Measurements from ENCODE around the gene SIGLEC1. TPM values are rescaled to one million over a fixed set of nuclear protein-coding genes. Genes with fewer than 3 reads are reported as not detected.

Gene SIGLEC1
- total and polyA plus RNA-seq, 10 of the 15 experiments (the other 5 are each of a cell fraction or from before 2014, with no cell fraction given), result 0.05 TPM; not detected in 9

- no peak for TF ChIP-seq CEBPZ (IDR thresholded peaks at IDR 0.05; ENCODE audit: low read depth, low read length)
- no peak for TF ChIP-seq POLR2A (IDR thresholded peaks at IDR 0.05; ENCODE audit: low read depth, low read length)
- no peak for TF ChIP-seq RBBP5 (conservative IDR thresholded peaks at IDR 0.05)
- no peak for TF ChIP-seq TCF7 (IDR thresholded peaks at IDR 0.05; ENCODE audit: borderline replicate concordance)
- no peak for TF ChIP-seq RUNX3 (IDR thresholded peaks at IDR 0.05; ENCODE audit: low read length)
- no peak for TF ChIP-seq HDGF (IDR thresholded peaks at IDR 0.05)
- no peak for TF ChIP-seq GATAD2B (conservative IDR thresholded peaks at IDR 0.05; ENCODE audit: low read depth)
- TF ChIP-seq CUX1 (IDR thresholded peaks at IDR 0.05; ENCODE audit: insufficient replicate concordance, low read depth, low read length), result no peak
- TF ChIP-seq TBL1XR1 (IDR thresholded peaks at IDR 0.05; ENCODE audit: low read depth, low read length), result no peak
- no peak for TF ChIP-seq IRF4 (IDR thresholded peaks at IDR 0.05; ENCODE audit: low read depth, low read length)
- no peak for TF ChIP-seq MEF2B (IDR thresholded peaks at IDR 0.05; ENCODE audit: partially characterized antibody, poor library complexity, severe bottlenecking)
- no peak for TF ChIP-seq MYC (IDR thresholded peaks at IDR 0.05; ENCODE audit: insufficient read depth, insufficient read length, insufficient replicate concordance, low read length, severe bottlenecking)
- TF ChIP-seq EED (IDR thresholded peaks at IDR 0.05; ENCODE audit: low read depth), result no peak
- no peak for TF ChIP-seq KDM1A (IDR thresholded peaks at IDR 0.05; ENCODE audit: borderline replicate concordance)
Observed at GRCh38 chr20:3663031-3663701, 49.2 kb downstream of the SIGLEC1 start, which contains the start of gene GFRA4 (continued).

Other genes with a start within 250 kb of the SIGLEC1 start
Only the 7 nearest of the 11 such genes appear.
- not detected in 2 replicates for gene GFRA4, start 49.2 kb downstream of the SIGLEC1 start, total RNA-seq (2014; rRNA removed)
- gene GFRA4, start 49.2 kb downstream of the SIGLEC1 start, total RNA-seq (2014; rRNA removed; fragmentation: Illumina TruSeq; extraction: Trizol), result not detected in 2 replicates
- gene GFRA4, start 49.2 kb downstream of the SIGLEC1 start, total RNA-seq (2021), result not detected in 2 replicates
- not detected in 2 replicates for gene GFRA4, start 49.2 kb downstream of the SIGLEC1 start, polyA plus RNA-seq (2011; rRNA removed)
- gene GFRA4, start 49.2 kb downstream of the SIGLEC1 start, polyA plus RNA-seq (2014; fragmentation: Illumina TruSeq; extraction: Trizol), result 0.04 TPM in 1 of 2 replicates, not detected in the other
- gene GFRA4, start 49.2 kb downstream of the SIGLEC1 start, polyA plus RNA-seq (2014; fragmentation: Nextera tagmentation; extraction: Ambion mirVana), result not detected
- not detected in 2 replicates for gene GFRA4, start 49.2 kb downstream of the SIGLEC1 start, polyA plus RNA-seq (2014; rRNA removed)
- gene GFRA4, start 49.2 kb downstream of the SIGLEC1 start, polyA plus RNA-seq (2016; fragmentation: Nextera tagmentation; extraction: Ambion mirVana), result not detected
- gene ADAM33, start 30.6 kb downstream of the SIGLEC1 start, total RNA-seq (2014; rRNA removed), result not detected in 2 replicates
- not detected in 2 replicates for gene ADAM33, start 30.6 kb downstream of the SIGLEC1 start, total RNA-seq (2014; rRNA removed; fragmentation: Illumina TruSeq; extraction: Trizol)
- not detected in 2 replicates for gene ADAM33, start 30.6 kb downstream of the SIGLEC1 start, total RNA-seq (2021)
- gene ADAM33, start 30.6 kb downstream of the SIGLEC1 start, polyA plus RNA-seq (2011; rRNA removed), result not detected in 2 replicates
- not detected in 2 replicates for gene ADAM33, start 30.6 kb downstream of the SIGLEC1 start, polyA plus RNA-seq (2014; fragmentation: Illumina TruSeq; extraction: Trizol)
- not detected for gene ADAM33, start 30.6 kb downstream of the SIGLEC1 start, polyA plus RNA-seq (2014; fragmentation: Nextera tagmentation; extraction: Ambion mirVana)
- not detected in 2 replicates for gene ADAM33, start 30.6 kb downstream of the SIGLEC1 start, polyA plus RNA-seq (2014; rRNA removed)
- gene ADAM33, start 30.6 kb downstream of the SIGLEC1 start, polyA plus RNA-seq (2016; fragmentation: Nextera tagmentation; extraction: Ambion mirVana), result not detected
- not detected in 2 replicates for gene HSPA12B, start 20.1 kb upstream of the SIGLEC1 start, total RNA-seq (2014; rRNA removed)
- gene HSPA12B, start 20.1 kb upstream of the SIGLEC1 start, total RNA-seq (2014; rRNA removed; fragmentation: Illumina TruSeq; extraction: Trizol), result not detected in 2 replicates
- not detected in 2 replicates for gene HSPA12B, start 20.1 kb upstream of the SIGLEC1 start, total RNA-seq (2021)
- not detected in 2 replicates for gene HSPA12B, start 20.1 kb upstream of the SIGLEC1 start, polyA plus RNA-seq (2011; rRNA removed)
- not detected in 2 replicates for gene HSPA12B, start 20.1 kb upstream of the SIGLEC1 start, polyA plus RNA-seq (2014; fragmentation: Illumina TruSeq; extraction: Trizol)
- gene HSPA12B, start 20.1 kb upstream of the SIGLEC1 start, polyA plus RNA-seq (2014; fragmentation: Nextera tagmentation; extraction: Ambion mirVana), result not detected
- not detected in 2 replicates for gene HSPA12B, start 20.1 kb upstream of the SIGLEC1 start, polyA plus RNA-seq (2014; rRNA removed)
- under 1 TPM in 1 of 2 experiments, not detected in 1; 0.08 TPM for gene HSPA12B, start 20.1 kb upstream of the SIGLEC1 start, polyA plus RNA-seq (2016; fragmentation: Nextera tagmentation; extraction: Ambion mirVana)
- 59.2 and 64.5 TPM in 2 replicates for gene ADISSP, start 55.2 kb upstream of the SIGLEC1 start, total RNA-seq (2014; rRNA removed)
- gene ADISSP, start 55.2 kb upstream of the SIGLEC1 start, total RNA-seq (2014; rRNA removed; fragmentation: Illumina TruSeq; extraction: Trizol), result 25.2 and 27.1 TPM in 2 replicates
- 65.9 and 67.5 TPM in 2 replicates for gene ADISSP, start 55.2 kb upstream of the SIGLEC1 start, total RNA-seq (2021)
- 6.9 and 22.6 TPM in 2 replicates for gene ADISSP, start 55.2 kb upstream of the SIGLEC1 start, polyA plus RNA-seq (2011; rRNA removed)
- 2.3 and 17.5 TPM in 2 replicates for gene ADISSP, start 55.2 kb upstream of the SIGLEC1 start, polyA plus RNA-seq (2014; fragmentation: Illumina TruSeq; extraction: Trizol)
- gene ADISSP, start 55.2 kb upstream of the SIGLEC1 start, polyA plus RNA-seq (2014; fragmentation: Nextera tagmentation; extraction: Ambion mirVana), result 1 to 10 TPM in 1 of 2 experiments, under 1 TPM in 1; 0.80 to 7.6 TPM
- 50.2 and 62.0 TPM in 2 replicates for gene ADISSP, start 55.2 kb upstream of the SIGLEC1 start, polyA plus RNA-seq (2014; rRNA removed)
- gene ADISSP, start 55.2 kb upstream of the SIGLEC1 start, polyA plus RNA-seq (2016; fragmentation: Nextera tagmentation; extraction: Ambion mirVana), result 10 to 100 TPM; 90.8 to 96.3 TPM
- gene SPEF1, start 68.8 kb upstream of the SIGLEC1 start, total RNA-seq (2014; rRNA removed), result not detected in 2 replicates
- not detected in 2 replicates for gene SPEF1, start 68.8 kb upstream of the SIGLEC1 start, total RNA-seq (2014; rRNA removed; fragmentation: Illumina TruSeq; extraction: Trizol)
- not detected in 2 replicates for gene SPEF1, start 68.8 kb upstream of the SIGLEC1 start, total RNA-seq (2021)
- gene SPEF1, start 68.8 kb upstream of the SIGLEC1 start, polyA plus RNA-seq (2011; rRNA removed), result not detected in 2 replicates
- gene SPEF1, start 68.8 kb upstream of the SIGLEC1 start, polyA plus RNA-seq (2014; fragmentation: Illumina TruSeq; extraction: Trizol), result not detected in 2 replicates
- gene SPEF1, start 68.8 kb upstream of the SIGLEC1 start, polyA plus RNA-seq (2014; fragmentation: Nextera tagmentation; extraction: Ambion mirVana), result not detected
- 0.06 and 0.12 TPM in 2 replicates for gene SPEF1, start 68.8 kb upstream of the SIGLEC1 start, polyA plus RNA-seq (2014; rRNA removed)
- not detected for gene SPEF1, start 68.8 kb upstream of the SIGLEC1 start, polyA plus RNA-seq (2016; fragmentation: Nextera tagmentation; extraction: Ambion mirVana)
- 56.6 and 68.6 TPM in 2 replicates for gene CENPB, start 74.1 kb upstream of the SIGLEC1 start, total RNA-seq (2014; rRNA removed)
- gene CENPB, start 74.1 kb upstream of the SIGLEC1 start, total RNA-seq (2014; rRNA removed; fragmentation: Illumina TruSeq; extraction: Trizol), result 24.4 and 27.6 TPM in 2 replicates
- 68.3 and 71.2 TPM in 2 replicates for gene CENPB, start 74.1 kb upstream of the SIGLEC1 start, total RNA-seq (2021)
- gene CENPB, start 74.1 kb upstream of the SIGLEC1 start, polyA plus RNA-seq (2011; rRNA removed), result 4.3 and 7.1 TPM in 2 replicates
- gene CENPB, start 74.1 kb upstream of the SIGLEC1 start, polyA plus RNA-seq (2014; fragmentation: Illumina TruSeq; extraction: Trizol), result 10.9 and 20.9 TPM in 2 replicates
- gene CENPB, start 74.1 kb upstream of the SIGLEC1 start, polyA plus RNA-seq (2014; fragmentation: Nextera tagmentation; extraction: Ambion mirVana), result under 1 TPM; 0.16 to 0.29 TPM
- gene CENPB, start 74.1 kb upstream of the SIGLEC1 start, polyA plus RNA-seq (2014; rRNA removed), result 35.5 and 44.8 TPM in 2 replicates
- 1 to 10 TPM; 1.6 to 2.4 TPM for gene CENPB, start 74.1 kb upstream of the SIGLEC1 start, polyA plus RNA-seq (2016; fragmentation: Nextera tagmentation; extraction: Ambion mirVana)
- 18.5 and 20.7 TPM in 2 replicates for gene CDC25B, start 83.7 kb upstream of the SIGLEC1 start, total RNA-seq (2014; rRNA removed)
- gene CDC25B, start 83.7 kb upstream of the SIGLEC1 start, total RNA-seq (2014; rRNA removed; fragmentation: Illumina TruSeq; extraction: Trizol), result 11.2 and 13.0 TPM in 2 replicates
- gene CDC25B, start 83.7 kb upstream of the SIGLEC1 start, total RNA-seq (2021), result 58.8 and 58.9 TPM in 2 replicates
- 11.2 and 20.2 TPM in 2 replicates for gene CDC25B, start 83.7 kb upstream of the SIGLEC1 start, polyA plus RNA-seq (2011; rRNA removed)
- 25.1 and 36.9 TPM in 2 replicates for gene CDC25B, start 83.7 kb upstream of the SIGLEC1 start, polyA plus RNA-seq (2014; fragmentation: Illumina TruSeq; extraction: Trizol)
- gene CDC25B, start 83.7 kb upstream of the SIGLEC1 start, polyA plus RNA-seq (2014; fragmentation: Nextera tagmentation; extraction: Ambion mirVana), result 1 to 10 TPM; 4.6 to 8.6 TPM
- gene CDC25B, start 83.7 kb upstream of the SIGLEC1 start, polyA plus RNA-seq (2014; rRNA removed), result 37.0 and 44.2 TPM in 2 replicates
- 10 to 100 TPM; 28.4 to 28.7 TPM for gene CDC25B, start 83.7 kb upstream of the SIGLEC1 start, polyA plus RNA-seq (2016; fragmentation: Nextera tagmentation; extraction: Ambion mirVana)